GM19351 (cell line): ENCODE measurements around the gene LCE1C.

Experiments used
- ATAC-seq: cut with Tn5 transposase; IDR thresholded peaks from one replicate; pipeline ENCODE4 v1.9.1; 2021; ENCODE audit warnings: mild to moderate bottlenecking, moderate library complexity; ENCODE audit not compliant: unreplicated experiment

The LCE1C gene, protein sequence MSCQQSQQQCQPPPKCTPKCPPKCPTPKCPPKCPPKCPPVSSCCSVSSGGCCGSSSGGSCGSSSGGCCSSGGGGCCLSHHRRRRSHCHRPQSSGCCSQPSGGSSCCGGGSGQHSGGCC

GRCh38 chr1:152806576-152806975 is at the start of gene LCE1C:
LCE1C (minus strand) TSS chr1:152806651; CDS start chr1:152805478, 1,173 bp downstream.
- no peak for ATAC-seq

DNA sequence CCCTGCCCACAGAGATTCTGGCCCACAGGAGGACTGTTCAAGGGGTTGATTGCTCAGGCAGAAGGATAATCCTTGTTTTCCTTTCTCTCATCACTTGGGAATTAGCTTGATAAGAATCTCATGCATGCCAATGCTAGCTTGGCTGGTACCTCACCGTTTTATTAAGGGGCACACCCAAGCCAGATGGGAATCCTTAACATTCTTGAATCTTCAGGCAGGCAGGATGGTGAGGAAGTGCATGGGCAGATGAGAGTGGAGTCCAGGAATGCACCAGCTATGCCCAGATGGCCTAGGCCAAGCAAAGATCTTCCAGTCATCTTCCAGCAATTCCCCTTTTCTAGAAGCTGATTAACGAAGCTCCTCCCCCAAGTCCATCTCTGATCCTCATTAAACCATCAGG is 49.2 kb upstream of the LCE1C start:
- no peak for ATAC-seq

DNA sequence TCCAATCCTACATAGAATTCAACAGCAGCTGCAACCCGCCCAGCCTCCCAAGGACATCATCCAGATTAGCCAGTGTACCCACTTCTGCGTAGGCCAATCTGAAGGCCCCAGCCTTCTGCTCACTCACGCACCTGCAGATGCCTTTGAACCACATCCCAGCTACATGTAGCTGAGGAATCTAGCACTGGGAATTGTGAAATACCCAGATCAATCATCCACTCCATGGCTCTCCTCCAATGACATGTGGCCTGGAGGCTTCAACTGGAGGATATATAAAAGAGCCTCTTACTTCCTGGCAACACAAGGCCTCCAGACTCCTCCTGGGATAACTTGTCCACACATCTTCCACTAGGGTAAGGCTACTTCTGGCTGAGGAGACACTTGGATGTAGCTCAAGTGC is 36.1 kb upstream of the LCE1C start, which contains the start of gene LCE6A:
TSS of gene LCE6A (plus strand) at position 301 of the 400 bp plus-strand sequence. CDS start 665 bp downstream, outside the sequence.
- ATAC-seq, result no peak

DNA sequence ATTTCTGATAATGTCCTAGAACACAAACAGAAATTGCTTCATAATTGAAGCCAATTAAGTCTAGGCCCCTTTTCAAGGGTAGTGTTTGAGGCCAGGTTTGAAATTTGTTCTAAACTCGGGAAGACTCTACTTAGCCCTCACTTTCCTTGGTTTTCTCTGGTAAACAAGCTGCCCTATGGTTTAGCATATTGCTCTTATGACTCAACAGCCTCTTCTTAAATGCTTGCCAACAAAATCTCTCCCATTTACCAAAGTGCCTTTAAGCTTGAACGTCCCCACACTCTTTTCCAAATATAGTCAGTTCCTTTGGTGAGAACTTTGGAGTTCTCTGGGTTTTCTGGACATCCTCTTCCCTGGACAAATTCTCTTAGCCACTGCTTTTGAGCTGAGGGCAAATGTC is 30.4 kb upstream of the LCE1C start:
- ATAC-seq, result no peak

- ATAC-seq, result no peak
Measured at GRCh38 chr1:152827173-152827572, 20.7 kb upstream of the LCE1C start, which contains the start of gene LCE1A. LCE1A (plus strand) TSS chr1:152827473; CDS start chr1:152827473, 0 bp downstream.

GRCh38 chr1:152824964-152825363 is 18.5 kb upstream of the LCE1C start:
- ATAC-seq, result no peak

DNA sequence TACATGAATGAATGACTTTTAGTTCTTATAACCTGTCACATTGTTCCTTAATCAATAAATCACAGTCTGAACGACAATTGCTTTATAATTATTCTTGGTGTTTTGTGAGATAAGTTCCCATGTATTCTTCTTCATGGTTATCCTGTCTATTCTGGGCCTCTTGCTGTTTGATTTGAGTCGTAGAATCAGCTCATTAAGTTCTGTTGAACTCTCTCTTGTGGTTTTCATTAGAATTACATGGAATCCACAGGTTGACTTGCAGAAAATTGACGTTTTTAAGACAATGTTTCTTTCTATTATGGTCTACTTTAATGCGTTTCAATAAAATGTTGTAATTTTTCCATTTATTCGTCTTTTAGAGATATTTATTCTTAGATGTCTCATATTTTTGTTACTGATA is 16.8 kb upstream of the LCE1C start:
- ATAC-seq, result no peak

- no peak for ATAC-seq
Measured at GRCh38 chr1:152817309-152817708, 10.9 kb upstream of the LCE1C start.

DNA sequence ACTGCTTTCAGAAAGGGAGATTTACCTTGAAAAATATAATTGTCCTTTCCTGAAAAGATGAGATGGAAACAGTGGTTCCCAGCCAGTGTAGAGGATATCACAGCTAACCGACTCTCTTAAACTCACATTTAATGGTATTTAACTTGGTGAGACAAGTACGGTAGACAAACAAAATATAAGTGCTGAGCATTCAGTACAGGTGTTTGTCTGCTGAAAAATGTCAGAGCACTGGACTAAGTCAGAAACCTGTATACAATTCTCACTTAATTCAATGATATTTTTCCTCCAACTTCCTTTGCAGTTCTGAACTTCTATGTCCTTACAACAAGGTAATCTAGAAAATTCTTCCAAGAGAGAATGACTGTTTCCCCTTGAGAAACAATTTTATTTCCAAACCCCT is 5.2 kb upstream of the LCE1C start, which contains the start of gene LCE1B:
TSS of gene LCE1B (plus strand) at position 301 of the 400 bp plus-strand sequence. CDS start 476 bp downstream, outside the sequence.
- no peak for ATAC-seq

GRCh38 chr1:152811050-152811449 is 4.6 kb upstream of the LCE1C start:
- ATAC-seq, result no peak

GRCh38 chr1:152801333-152801732 is 5.1 kb downstream of the LCE1C start:
- ATAC-seq, result no peak

DNA sequence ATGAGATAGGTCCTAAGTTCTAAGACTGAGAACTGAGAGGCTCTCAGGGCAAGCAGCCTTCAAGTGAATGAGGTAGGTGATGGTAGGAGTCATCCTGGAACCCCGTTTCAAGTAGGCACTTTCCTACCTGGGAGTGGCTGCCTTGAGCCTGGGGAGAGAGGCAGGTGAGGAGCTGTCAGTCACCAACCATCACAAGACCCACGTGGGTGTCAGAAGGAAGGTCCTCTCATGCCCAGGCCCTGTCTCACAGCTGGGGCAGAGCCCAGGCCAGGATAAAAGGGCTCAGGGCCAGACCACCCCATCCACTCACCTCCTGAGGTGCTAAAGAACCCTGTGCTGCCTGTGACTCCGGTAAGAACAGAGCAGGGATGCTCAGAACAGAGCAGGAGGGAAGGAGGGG is 10.0 kb downstream of the LCE1C start, which contains the start of gene LCE1D:
TSS of gene LCE1D (plus strand) at position 301 of the 400 bp plus-strand sequence. CDS start 1,074 bp downstream, outside the sequence.
- no peak for ATAC-seq

DNA sequence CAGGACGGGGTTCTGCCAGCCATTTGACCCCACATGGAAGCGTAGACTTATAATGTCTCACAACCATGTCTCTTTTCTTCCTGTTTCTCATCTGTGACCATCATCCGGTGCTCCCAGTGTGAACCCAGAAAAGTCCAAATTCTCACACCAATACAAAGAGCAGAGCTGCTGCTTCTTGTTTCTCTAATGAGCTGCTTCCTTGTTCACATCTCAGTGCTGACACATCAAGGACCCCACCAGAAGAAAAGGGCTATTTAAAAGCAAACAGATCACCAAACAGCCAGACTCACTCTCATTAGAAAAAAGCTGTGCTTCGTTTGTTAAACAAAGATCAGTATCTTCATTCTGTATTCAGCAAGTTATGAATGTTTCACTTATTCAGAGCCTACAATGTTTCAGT is 10.8 kb downstream of the LCE1C start:
- no peak for ATAC-seq

- ATAC-seq, result no peak
Measured at GRCh38 chr1:152786077-152786476, 20.4 kb downstream of the LCE1C start, which contains the start of gene LCE1E. LCE1E (plus strand) TSS chr1:152786257; CDS start chr1:152787300, 1,043 bp downstream.

DNA sequence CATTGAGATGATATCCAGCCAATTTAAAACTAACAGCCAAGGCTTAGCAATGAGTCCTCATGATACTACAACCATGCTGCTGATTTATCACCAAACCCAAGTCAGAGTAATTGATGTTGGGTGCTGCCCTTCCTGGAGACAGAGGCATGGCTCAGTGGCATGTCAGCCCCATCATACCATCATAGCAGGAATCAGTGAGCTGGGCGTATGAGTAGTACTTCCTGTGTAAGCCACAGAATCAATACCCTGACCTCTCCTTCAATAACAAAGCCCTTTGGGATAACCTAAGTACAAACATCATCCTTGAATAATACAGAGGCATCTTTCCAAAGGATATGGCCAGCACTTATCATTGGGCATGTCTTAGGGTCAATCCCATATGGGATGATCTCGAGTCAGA is 23.4 kb downstream of the LCE1C start:
- ATAC-seq, result no peak

DNA sequence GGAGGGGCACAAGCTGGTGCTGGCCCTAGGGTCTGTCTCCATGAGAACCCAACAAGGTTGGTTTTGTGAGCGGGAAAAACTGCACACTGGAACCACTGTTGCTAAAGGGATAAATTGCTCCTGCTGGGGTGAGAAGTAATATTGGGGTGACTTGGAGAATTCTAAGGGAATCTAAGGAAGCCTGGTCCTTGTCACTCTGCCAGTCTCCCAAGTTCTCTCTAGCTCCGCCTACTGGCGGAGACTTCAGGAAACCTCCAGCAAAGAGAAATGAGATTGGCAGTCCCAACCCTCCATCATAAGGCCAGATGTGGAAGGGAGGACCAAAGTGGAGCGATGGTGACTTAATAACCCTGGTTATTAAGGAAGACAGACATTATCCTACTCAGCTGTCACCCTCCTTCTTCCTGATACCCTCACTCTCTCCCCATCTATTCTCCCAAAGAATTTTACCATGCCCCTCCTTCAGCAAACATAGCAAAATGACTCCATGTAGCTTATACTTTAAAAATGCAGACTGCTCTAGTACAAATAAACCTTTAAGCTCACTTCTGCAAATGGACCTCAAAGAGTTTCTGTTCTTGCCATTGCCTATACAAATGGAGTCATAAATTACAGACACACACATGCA is 28.8 kb downstream of the LCE1C start:
- no peak for ATAC-seq

DNA sequence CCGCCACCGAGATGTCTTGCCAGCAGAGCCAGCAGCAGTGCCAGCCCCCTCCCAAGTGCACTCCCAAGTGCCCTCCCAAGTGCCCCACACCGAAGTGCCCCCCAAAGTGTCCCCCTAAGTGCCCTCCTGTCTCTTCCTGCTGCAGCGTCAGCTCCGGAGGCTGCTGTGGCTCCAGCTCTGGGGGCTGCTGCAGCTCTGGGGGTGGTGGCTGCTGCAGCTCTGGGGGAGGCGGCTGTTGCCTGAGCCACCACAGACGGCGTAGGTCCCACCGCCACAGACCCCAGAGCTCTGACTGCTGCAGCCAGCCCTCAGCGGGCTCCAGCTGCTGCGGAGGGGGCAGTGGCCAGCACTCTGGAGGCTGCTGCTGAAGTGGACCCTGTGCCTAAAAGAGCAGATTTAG is 30.1 kb downstream of the LCE1C start:
- no peak for ATAC-seq

GRCh38 chr1:152774875-152775274 is 31.6 kb downstream of the LCE1C start, which contains the start of gene LCE1F:
LCE1F (plus strand) TSS chr1:152775140; CDS start chr1:152776372, 1,232 bp downstream.
- ATAC-seq, result no peak

- ATAC-seq, result no peak
Measured at GRCh38 chr1:152770411-152770810, 36.0 kb downstream of the LCE1C start.

GRCh38 chr1:152768847-152769533 is 37.5 kb downstream of the LCE1C start:
- ATAC-seq, result no peak

DNA sequence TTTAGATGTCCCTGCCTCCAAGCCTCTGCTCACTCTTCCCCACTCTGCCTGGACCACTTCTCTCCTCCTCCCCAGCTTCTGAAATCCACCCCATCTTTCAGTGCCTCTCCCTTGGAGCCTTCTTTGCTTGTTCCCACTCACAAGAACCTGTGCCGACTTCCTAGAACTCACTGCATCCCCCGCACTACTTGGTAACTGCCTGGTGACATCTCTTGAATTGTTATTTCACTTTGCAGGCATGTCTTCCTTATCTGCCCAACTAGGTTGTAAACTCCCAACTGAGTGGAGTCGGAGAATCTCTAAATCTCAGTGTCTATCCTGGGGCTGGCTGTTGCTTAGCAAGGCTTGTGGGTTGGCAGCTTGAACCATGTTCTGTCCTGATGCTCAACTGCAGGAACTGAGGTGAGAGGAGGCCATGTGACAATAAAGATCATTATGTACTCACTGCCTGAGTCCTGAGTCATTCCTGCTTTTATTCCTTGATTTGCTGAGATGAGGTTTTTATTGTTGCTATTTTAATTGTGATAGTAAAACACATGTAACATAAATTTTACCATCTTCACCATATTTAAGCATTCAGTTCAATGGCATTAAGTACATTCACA is 44.7 kb downstream of the LCE1C start:
- ATAC-seq, result no peak
